ENCODE measurements around the gene CDHR4.

GRCh38 chr3:49745986-49746385, 53.7 kb downstream of the CDHR4 start:
- TF ChIP-seq POLR2AphosphoS5 (IDR thresholded peaks at IDR 0.05; ENCODE audit: low read depth, low read length) (no peak), POLR2A (IDR thresholded peaks at IDR 0.05; ENCODE audit: low read depth, low read length) (no peak)
